ENCODE measurements around the gene PRSS57. TPM values are rescaled to one million over a fixed set of nuclear protein-coding genes. Genes with fewer than 3 reads are reported as not detected.

The PRSS57 gene
- polyA plus RNA-seq, 3 donors, result 0.33 to 0.51 TPM; not detected in 1

DNA sequence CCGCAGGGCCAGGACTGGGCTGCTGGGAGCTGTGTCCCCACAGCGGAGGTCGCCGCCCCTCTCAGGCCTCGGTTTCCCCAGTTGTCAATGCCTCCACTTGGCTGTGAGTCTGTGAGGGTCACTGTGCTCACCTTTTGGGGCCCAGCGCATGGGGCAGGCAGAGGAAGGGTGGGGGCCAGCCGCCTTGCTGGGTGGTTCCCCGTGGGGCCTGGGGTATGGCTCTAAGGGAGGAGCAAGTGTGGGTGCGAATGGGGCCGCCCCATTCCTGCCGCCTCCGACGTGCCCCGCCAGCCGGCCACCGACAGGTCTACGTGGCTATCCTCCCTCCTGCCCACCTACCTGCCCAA, 56.4 kb downstream of the PRSS57 start:
- DNase-seq, result no peak

Other genes starting within 250 kb of the PRSS57 start
- 10 to 100 TPM; 30.2 to 57.5 (median 36.2) TPM for gene SHC2, start 234.4 kb downstream of the PRSS57 start, polyA plus RNA-seq (ENCODE audit: insufficient read length in 3 of 3)
- gene MADCAM1, start 199.0 kb downstream of the PRSS57 start, polyA plus RNA-seq (ENCODE audit: insufficient read length in 3 of 3), result 1 to 10 TPM; 5.3 to 7.0 (median 5.7) TPM
- 10 to 100 TPM; 10.6 to 19.5 (median 14.0) TPM for gene TPGS1, start 188.0 kb downstream of the PRSS57 start, polyA plus RNA-seq (ENCODE audit: insufficient read length in 3 of 3)
- gene CDC34, start 163.7 kb downstream of the PRSS57 start, polyA plus RNA-seq (ENCODE audit: insufficient read length in 3 of 3), result 10 to 100 TPM; 57.2 to 81.2 (median 68.3) TPM
- under 1 TPM; 0.14 to 0.49 (median 0.36) TPM for gene GZMM, start 151.4 kb downstream of the PRSS57 start, polyA plus RNA-seq (ENCODE audit: insufficient read length in 3 of 3)
- 100 to 1,000 TPM; 474 to 595 (median 592) TPM for gene BSG, start 122.9 kb downstream of the PRSS57 start, polyA plus RNA-seq (ENCODE audit: insufficient read length in 3 of 3)
- under 1 TPM; 0.27 to 0.48 (median 0.30) TPM for gene HCN2, start 105.6 kb downstream of the PRSS57 start, polyA plus RNA-seq (ENCODE audit: insufficient read length in 3 of 3)
- gene POLRMT, start 61.9 kb downstream of the PRSS57 start, polyA plus RNA-seq (ENCODE audit: insufficient read length in 3 of 3), result 10 to 100 TPM; 64.7 to 78.3 (median 70.9) TPM
- 1 to 10 TPM in 1 of 3 donors, under 1 TPM in 2; 0.83 to 1.1 (median 0.91) TPM for gene FGF22, start 55.6 kb downstream of the PRSS57 start, polyA plus RNA-seq (ENCODE audit: insufficient read length in 3 of 3)
- 10 to 100 TPM; 33.8 to 35.9 (median 35.8) TPM for gene RNF126, start 32.2 kb downstream of the PRSS57 start, polyA plus RNA-seq (ENCODE audit: insufficient read length in 3 of 3)
- gene FSTL3, start 19.1 kb downstream of the PRSS57 start, polyA plus RNA-seq (ENCODE audit: insufficient read length in 3 of 3), result 10 to 100 TPM; 21.7 to 24.4 (median 23.3) TPM
- 100 to 1,000 TPM in 2 of 3 donors, 10 to 100 TPM in 1; 89.8 to 119 (median 113) TPM for gene PALM, start 13.5 kb upstream of the PRSS57 start, polyA plus RNA-seq (ENCODE audit: insufficient read length in 3 of 3)
- 10 to 100 TPM in 1 of 3 donors, 1 to 10 TPM in 2; 7.1 to 11.2 (median 7.5) TPM for gene MISP, start 55.7 kb upstream of the PRSS57 start, polyA plus RNA-seq (ENCODE audit: insufficient read length in 3 of 3)
- 100 to 1,000 TPM; 400 to 450 (median 417) TPM for gene PTBP1, start 102.0 kb upstream of the PRSS57 start, polyA plus RNA-seq (ENCODE audit: insufficient read length in 3 of 3)
- gene PLPPR3, start 126.5 kb upstream of the PRSS57 start, polyA plus RNA-seq (ENCODE audit: insufficient read length in 3 of 3), result 10 to 100 TPM; 11.2 to 25.9 (median 17.1) TPM
- gene AZU1, start 132.4 kb upstream of the PRSS57 start, polyA plus RNA-seq (ENCODE audit: insufficient read length in 3 of 3), result 1 to 10 TPM; 1.0 to 3.4 (median 2.2) TPM
- 1 to 10 TPM; 1.2 to 2.0 (median 1.4) TPM for gene PRTN3, start 145.5 kb upstream of the PRSS57 start, polyA plus RNA-seq (ENCODE audit: insufficient read length in 3 of 3)
- under 1 TPM; 0.25 to 0.51 (median 0.46) TPM for gene ELANE, start 156.9 kb upstream of the PRSS57 start, polyA plus RNA-seq (ENCODE audit: insufficient read length in 3 of 3)
- 1 to 10 TPM; 3.9 to 4.4 (median 4.2) TPM for gene CFD, start 164.2 kb upstream of the PRSS57 start, polyA plus RNA-seq (ENCODE audit: insufficient read length in 3 of 3)
- gene MED16, start 197.7 kb upstream of the PRSS57 start, polyA plus RNA-seq (ENCODE audit: insufficient read length in 3 of 3), result 10 to 100 TPM; 60.6 to 71.4 (median 63.5) TPM
- gene RNU6-9, start 198.0 kb upstream of the PRSS57 start, polyA plus RNA-seq (ENCODE audit: insufficient read length in 3 of 3), result not detected
- 10 to 100 TPM; 43.1 to 58.3 (median 51.9) TPM for gene R3HDM4, start 217.8 kb upstream of the PRSS57 start, polyA plus RNA-seq (ENCODE audit: insufficient read length in 3 of 3)
- gene KISS1R, start 221.9 kb upstream of the PRSS57 start, polyA plus RNA-seq (ENCODE audit: insufficient read length in 3 of 3), result 1 to 10 TPM in 1 of 3 donors, under 1 TPM in 2; 0.94 to 1.3 (median 0.98) TPM
- gene ARID3A, start 230.6 kb upstream of the PRSS57 start, polyA plus RNA-seq (ENCODE audit: insufficient read length in 3 of 3), result 10 to 100 TPM; 25.3 to 38.8 (median 31.6) TPM

Measured in renal pelvis (tissue), 4 donors.